Rectal smooth muscle tissue (tissue), 1 donor: ENCODE results near the gene KAZN.

Experiments
- H3K27ac ChIP-seq: one replicate; pipeline ENCODE4 v1.7.0; 2013; ENCODE audit warnings: low read depth, low read length, inconsistent platforms
- H3K27me3 ChIP-seq: one replicate; pipeline ENCODE4 v1.7.0; 2013; ENCODE audit warnings: low read length; ENCODE audit not compliant: control insufficient read depth, insufficient read depth
- H3K36me3 ChIP-seq: one replicate; pipeline ENCODE4 v1.7.0; 2013; ENCODE audit warnings: low read length; ENCODE audit not compliant: control insufficient read depth, insufficient read depth
- H3K4me1 ChIP-seq: one replicate; pipeline ENCODE4 v1.7.0; 2013; ENCODE audit warnings: low read length; ENCODE audit not compliant: control insufficient read depth, insufficient read depth
- H3K4me3 ChIP-seq: one replicate; pipeline ENCODE4 v1.7.0; 2013; ENCODE audit warnings: low read length
- H3K9ac ChIP-seq: one replicate; pipeline ENCODE4 v1.7.0; 2013; ENCODE audit warnings: low read length

The KAZN gene

GRCh38 chr1:14970799-14971141 is 372.3 kb downstream of the KAZN start:
- Histone ChIP-seq H3K27me3 (no peaks in the 10 kb centered on the region), H3K36me3 (no peaks in the 10 kb centered on the region), H3K4me1 (no peaks in the 10 kb centered on the region), H3K9ac (no peak overlapping the region), H3K4me3 (no peak overlapping the region), H3K27ac (no peak overlapping the region)

GRCh38 chr1:14971221-14971620 is 372.7 kb downstream of the KAZN start:
- no peak overlapping the region for H3K4me3 ChIP-seq
- H3K4me1 ChIP-seq = no peaks in the 10 kb centered on the region
- no peaks in the 10 kb centered on the region for H3K36me3 ChIP-seq
- no peak overlapping the region for H3K27ac ChIP-seq
- H3K27me3 ChIP-seq = no peaks in the 10 kb centered on the region
- H3K9ac ChIP-seq = no peak overlapping the region

DNA sequence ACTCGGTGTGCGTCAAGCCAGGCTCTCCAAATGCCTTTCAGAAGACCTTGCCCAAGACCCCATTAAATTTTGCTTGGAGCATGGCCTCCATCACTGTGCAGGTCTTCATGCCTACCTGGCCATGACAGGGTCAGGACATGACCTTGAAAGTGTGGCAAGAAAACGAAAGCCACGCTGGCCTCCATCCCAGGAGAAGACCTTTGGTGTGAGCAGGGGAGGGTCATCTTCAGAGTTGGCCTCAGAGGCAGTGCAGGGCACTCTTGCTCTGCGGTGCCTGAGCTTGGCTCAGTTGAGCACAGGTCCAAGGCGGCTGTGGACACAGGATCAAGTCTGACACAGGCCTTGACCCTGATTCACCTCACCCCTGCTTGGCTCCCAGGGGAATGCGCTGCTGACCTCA is 373.6 kb downstream of the KAZN start:
- Histone ChIP-seq H3K4me3 (no peak overlapping the region), H3K36me3 (no peaks in the 10 kb centered on the region), H3K9ac (no peak overlapping the region), H3K27me3 (no peaks in the 10 kb centered on the region), H3K27ac (no peak overlapping the region), H3K4me1 (no peaks in the 10 kb centered on the region)

GRCh38 chr1:14973773-14974172 is 375.3 kb downstream of the KAZN start:
- Histone ChIP-seq H3K9ac (no peak overlapping the region), H3K36me3 (no peaks in the 10 kb centered on the region), H3K27me3 (no peaks in the 10 kb centered on the region), H3K4me1 (no peaks in the 10 kb centered on the region), H3K27ac (no peak overlapping the region), H3K4me3 (no peak overlapping the region)

DNA sequence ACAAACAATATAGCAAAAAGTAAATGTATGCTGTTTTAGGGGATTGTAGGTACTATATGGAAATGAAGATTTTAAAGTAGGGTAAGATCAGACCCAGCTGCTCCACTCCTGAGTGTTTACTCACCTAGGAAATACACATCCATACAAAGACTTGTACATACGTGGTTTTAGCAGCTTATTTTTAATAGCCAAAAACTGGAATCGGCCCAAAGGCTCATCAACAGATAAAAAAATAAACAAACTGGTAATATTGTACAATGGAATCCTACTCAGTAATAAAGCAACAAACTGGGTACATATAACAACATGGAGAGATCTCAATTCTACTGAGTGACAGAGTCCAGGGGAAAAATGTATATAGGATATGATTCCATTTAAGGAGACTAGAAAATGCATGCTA is 375.9 kb downstream of the KAZN start:
- no peaks in the 10 kb centered on the region for H3K36me3 ChIP-seq
- no peak overlapping the region for H3K9ac ChIP-seq
- no peaks in the 10 kb centered on the region for H3K4me1 ChIP-seq
- no peaks in the 10 kb centered on the region for H3K27me3 ChIP-seq
- H3K4me3 ChIP-seq = no peak overlapping the region
- no peak overlapping the region for H3K27ac ChIP-seq

- no peak overlapping the region for H3K9ac ChIP-seq
- H3K4me1 ChIP-seq = no peaks in the 10 kb centered on the region
- no peak overlapping the region for H3K27ac ChIP-seq
- no peaks in the 10 kb centered on the region for H3K27me3 ChIP-seq
- H3K4me3 ChIP-seq = no peak overlapping the region
- H3K36me3 ChIP-seq = no peaks in the 10 kb centered on the region
Observed at GRCh38 chr1:14975119-14975518, 376.6 kb downstream of the KAZN start.

GRCh38 chr1:14976256-14976655 is 377.8 kb downstream of the KAZN start:
- H3K27ac ChIP-seq = no peak overlapping the region
- no peaks in the 10 kb centered on the region for H3K27me3 ChIP-seq
- no peak overlapping the region for H3K9ac ChIP-seq
- H3K36me3 ChIP-seq = no peaks in the 10 kb centered on the region
- H3K4me1 ChIP-seq = no peaks in the 10 kb centered on the region
- no peak overlapping the region for H3K4me3 ChIP-seq

DNA sequence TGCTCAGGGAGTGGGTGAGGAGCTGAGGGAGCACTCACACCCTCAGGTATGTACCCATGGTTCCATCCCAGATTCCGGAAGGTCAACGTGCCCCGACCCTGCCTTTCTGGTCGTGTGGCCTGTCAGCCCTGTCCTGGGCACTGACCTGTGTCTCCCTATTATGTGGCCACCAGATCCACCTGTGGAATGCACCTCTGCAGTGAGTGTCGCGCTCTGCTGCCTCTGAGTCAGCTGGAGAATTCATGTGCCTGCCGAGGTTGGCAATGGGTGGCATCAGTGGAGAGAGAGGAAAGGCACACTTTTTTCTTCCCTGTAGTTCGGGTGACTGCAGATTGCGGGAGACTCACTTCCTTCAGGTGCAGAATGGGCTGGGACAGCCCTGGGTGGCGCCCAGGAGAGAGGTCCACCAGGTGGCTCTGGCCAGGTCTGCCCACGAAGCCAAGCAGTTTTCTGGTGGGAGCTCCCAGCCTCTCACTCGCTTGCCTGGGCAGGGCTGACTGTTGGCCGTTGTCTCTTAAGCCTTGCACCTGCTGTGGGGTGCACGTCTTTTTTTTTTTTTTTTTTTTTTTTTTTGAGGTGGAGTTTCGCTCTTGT is 378.9 kb downstream of the KAZN start:
- Histone ChIP-seq H3K27ac (no peak overlapping the region), H3K4me3 (no peak overlapping the region), H3K4me1 (no peaks in the 10 kb centered on the region), H3K27me3 (no peaks in the 10 kb centered on the region), H3K36me3 (no peaks in the 10 kb centered on the region), H3K9ac (no peak overlapping the region)

DNA sequence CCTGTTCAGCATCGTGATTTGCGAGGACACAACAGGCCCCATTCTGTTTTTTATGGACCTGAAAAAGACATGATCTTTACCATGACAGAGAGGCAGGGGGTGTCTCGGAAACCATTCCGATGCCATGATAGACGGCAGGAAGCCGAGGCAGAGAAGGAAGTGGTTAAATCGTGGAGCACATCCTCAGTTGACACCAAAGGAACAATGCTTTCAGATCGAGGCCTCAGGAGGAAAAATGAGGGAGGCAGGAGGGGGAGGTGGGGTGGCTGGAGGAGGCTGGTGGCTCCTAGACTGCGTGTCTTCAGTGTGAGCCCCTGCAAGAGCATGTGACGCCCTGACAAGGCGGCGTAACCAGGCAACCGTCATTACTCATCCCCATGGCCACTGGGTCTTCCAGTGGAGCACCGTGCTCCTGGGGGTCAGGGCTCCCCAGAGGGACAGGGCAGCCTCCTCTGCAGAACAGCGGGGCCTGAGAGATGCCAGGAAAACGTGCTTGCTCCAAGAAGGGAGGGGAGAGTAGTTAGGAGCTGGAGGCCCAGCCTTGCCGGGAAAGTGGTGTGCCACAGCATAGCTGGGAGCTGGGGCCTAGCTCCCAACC is 382.2 kb downstream of the KAZN start:
- H3K4me1 ChIP-seq = no peaks in the 10 kb centered on the region
- no peak overlapping the region for H3K27ac ChIP-seq
- H3K36me3 ChIP-seq = no peaks in the 10 kb centered on the region
- no peak overlapping the region for H3K4me3 ChIP-seq
- no peak overlapping the region for H3K9ac ChIP-seq
- H3K27me3 ChIP-seq = no peaks in the 10 kb centered on the region

GRCh38 chr1:14982029-14982428 is 383.5 kb downstream of the KAZN start:
- Histone ChIP-seq H3K4me3 (no peak overlapping the region), H3K4me1 (peaks cover 3% of the 10 kb centered on the region), H3K27ac (no peak overlapping the region), H3K27me3 (no peaks in the 10 kb centered on the region), H3K36me3 (no peaks in the 10 kb centered on the region), H3K9ac (no peak overlapping the region)

- H3K4me1 ChIP-seq = peaks cover 8% of the 10 kb centered on the region
- no peak overlapping the region for H3K9ac ChIP-seq
- H3K36me3 ChIP-seq = no peaks in the 10 kb centered on the region
- H3K27me3 ChIP-seq = no peaks in the 10 kb centered on the region
- H3K27ac ChIP-seq = no peak overlapping the region
- no peak overlapping the region for H3K4me3 ChIP-seq
Observed at GRCh38 chr1:14983277-14983676, 384.8 kb downstream of the KAZN start.

GRCh38 chr1:14986168-14986567 is 387.7 kb downstream of the KAZN start:
- Histone ChIP-seq H3K9ac (no peak overlapping the region), H3K36me3 (no peaks in the 10 kb centered on the region), H3K27ac (no peak overlapping the region), H3K4me1 (peaks cover 11% of the 10 kb centered on the region), H3K4me3 (no peak overlapping the region), H3K27me3 (no peaks in the 10 kb centered on the region)

DNA sequence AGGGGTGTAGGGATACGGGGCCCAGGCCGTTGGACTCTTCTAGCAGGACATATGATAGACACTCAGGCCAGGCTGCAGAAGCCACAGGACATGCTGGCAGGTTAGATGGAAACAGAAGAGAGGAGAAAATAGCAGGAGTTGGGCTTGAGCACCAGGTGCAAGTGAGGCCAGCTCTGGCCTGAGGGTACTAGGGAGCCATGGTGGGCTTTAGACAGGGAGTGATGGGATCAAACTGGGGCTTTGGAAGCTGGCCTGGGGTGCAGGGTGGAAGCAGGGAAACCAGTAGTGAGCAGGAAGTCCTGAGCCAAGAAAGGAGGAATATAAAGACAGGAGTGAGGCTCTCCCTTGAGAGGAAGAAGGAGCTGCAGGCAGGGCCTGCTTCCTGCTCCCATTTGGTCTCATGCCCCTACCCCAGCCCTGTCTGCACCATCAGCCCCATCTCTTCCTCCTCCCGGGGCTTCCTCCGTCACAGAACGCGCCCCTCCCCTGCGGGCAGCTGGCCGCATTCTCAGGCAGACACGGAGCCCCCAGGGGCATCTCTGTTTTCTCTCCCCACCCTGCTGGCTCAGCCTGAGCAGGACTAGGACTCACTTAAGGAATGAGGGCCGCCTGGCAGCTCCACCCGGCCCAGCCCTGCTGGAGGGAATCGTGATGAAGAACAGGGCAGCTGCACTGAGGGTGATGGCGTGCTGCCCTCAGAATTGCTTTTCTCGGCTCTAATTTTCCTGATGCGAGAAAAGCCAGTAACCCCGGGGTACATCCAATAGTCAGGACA is 389.5 kb downstream of the KAZN start:
- Histone ChIP-seq H3K4me3 (no peak overlapping the region), H3K9ac (no peak overlapping the region), H3K27me3 (no peaks in the 10 kb centered on the region), H3K36me3 (no peaks in the 10 kb centered on the region), H3K27ac (no peak overlapping the region), H3K4me1 (peaks cover 11% of the 10 kb centered on the region)
